SIG-M5 treated with dmso at 0.1 percent for 504 hours (cell line): ENCODE measurements around the gene OSBPL1A.

Experiments used
- DNase-seq: peaks from one replicate; lab custom pipeline; 2025; ENCODE audit not compliant: unreplicated experiment; lab: John Stamatoyannopoulos, UW

Gene OSBPL1A

GRCh38 chr18:24270358-24270936, 127.2 kb downstream of the OSBPL1A start:
- DNase-seq, result no peak

GRCh38 chr18:24268784-24269550, 128.7 kb downstream of the OSBPL1A start:
- no peak for DNase-seq

- DNase-seq, result peak; percentile 12
Measured at GRCh38 chr18:24267878-24268277, 129.7 kb downstream of the OSBPL1A start.

GRCh38 chr18:24266131-24266530, 131.5 kb downstream of the OSBPL1A start:
- no peak for DNase-seq

- no peak for DNase-seq
Measured at GRCh38 chr18:24265502-24266064, 132.0 kb downstream of the OSBPL1A start.

- no peak for DNase-seq
Measured at GRCh38 chr18:24263050-24263449, 134.6 kb downstream of the OSBPL1A start.

GRCh38 chr18:24262087-24262486, 135.5 kb downstream of the OSBPL1A start:
- peak; percentile 9 for DNase-seq

GRCh38 chr18:24259869-24260641, 137.6 kb downstream of the OSBPL1A start:
- DNase-seq, result no peak

GRCh38 chr18:24254071-24254470, 143.6 kb downstream of the OSBPL1A start:
- no peak for DNase-seq

GRCh38 chr18:24249716-24250115, 147.9 kb downstream of the OSBPL1A start:
- no peak for DNase-seq

GRCh38 chr18:24248359-24248758, 149.3 kb downstream of the OSBPL1A start:
- no peak for DNase-seq

- DNase-seq, result no peak
Measured at GRCh38 chr18:24246143-24246542, 151.5 kb downstream of the OSBPL1A start.

GRCh38 chr18:24244698-24245097, 152.9 kb downstream of the OSBPL1A start:
- no peak for DNase-seq

- DNase-seq, result no peak
Measured at GRCh38 chr18:24243677-24244076, 153.9 kb downstream of the OSBPL1A start.

GRCh38 chr18:24239341-24239740, 158.3 kb downstream of the OSBPL1A start:
- DNase-seq, result no peak

GRCh38 chr18:24238387-24238786, 159.2 kb downstream of the OSBPL1A start:
- no peak for DNase-seq

GRCh38 chr18:24234850-24235418, 162.7 kb downstream of the OSBPL1A start:
- DNase-seq, result no peak

GRCh38 chr18:24234330-24234729, 163.3 kb downstream of the OSBPL1A start:
- DNase-seq, result no peak

GRCh38 chr18:24232800-24233199, 164.8 kb downstream of the OSBPL1A start:
- DNase-seq, result no peak

GRCh38 chr18:24231773-24232735, 165.6 kb downstream of the OSBPL1A start:
- DNase-seq, result no peak
